Tibial nerve (tissue), 4 donors: ENCODE measurements around the gene B4GALNT1.

Source experiments
- EP300 ChIP-seq, 2 donors: sonication (generic); formaldehyde crosslinking; IDR thresholded peaks; one replicate each; pipeline ENCODE4 v1.6.1; 2017; ENCODE audit warnings: antibody characterized with exemption in 2 of 2, mild to moderate bottlenecking in 1 of 2
- POLR2A ChIP-seq, 2 donors: fragments of 450-650 bp; IDR thresholded peaks; one replicate each; pipeline ENCODE4 v1.6.1; 2017; ENCODE audit warnings: antibody characterized with exemption in 2 of 2, mild to moderate bottlenecking in 2 of 2, moderate library complexity in 2 of 2
- TF ChIP-seq, protein P1 (sequence below), 5 experiments: fragments of 200-600 bp in 3 of 5; fragments of 450-650 bp in 2 of 5; sonication (generic) in 3 of 5; IDR thresholded peaks; one replicate each; pipeline ENCODE4 v1.5.1; 2016 to 2019; ENCODE audit warnings: antibody characterized with exemption in 5 of 5, mild to moderate bottlenecking in 3 of 5, moderate library complexity in 2 of 5

DNA sequence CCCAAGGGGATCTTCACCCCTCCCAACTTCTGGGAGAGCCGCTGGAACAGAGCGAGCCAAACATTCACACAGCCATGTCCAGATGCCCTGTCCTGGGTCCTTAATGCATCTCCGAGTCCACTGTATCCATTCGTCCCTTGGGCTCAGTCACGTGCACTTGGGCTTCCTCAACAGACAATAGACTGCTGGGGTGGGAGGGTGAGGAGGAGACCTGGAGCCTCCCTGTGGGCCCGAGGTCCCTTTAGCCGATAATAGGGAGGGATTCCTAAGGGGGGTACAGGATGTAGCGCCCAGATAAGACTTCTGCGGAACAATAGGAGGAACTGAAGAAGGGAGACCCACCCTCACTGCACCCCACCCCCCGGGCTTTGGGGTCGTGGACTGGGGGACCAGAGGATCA is 15.1 kb downstream of the B4GALNT1 start:
- TF ChIP-seq POLR2A (IDR thresholded peaks at IDR 0.05) = no peak
- TF ChIP-seq, protein P1, sequence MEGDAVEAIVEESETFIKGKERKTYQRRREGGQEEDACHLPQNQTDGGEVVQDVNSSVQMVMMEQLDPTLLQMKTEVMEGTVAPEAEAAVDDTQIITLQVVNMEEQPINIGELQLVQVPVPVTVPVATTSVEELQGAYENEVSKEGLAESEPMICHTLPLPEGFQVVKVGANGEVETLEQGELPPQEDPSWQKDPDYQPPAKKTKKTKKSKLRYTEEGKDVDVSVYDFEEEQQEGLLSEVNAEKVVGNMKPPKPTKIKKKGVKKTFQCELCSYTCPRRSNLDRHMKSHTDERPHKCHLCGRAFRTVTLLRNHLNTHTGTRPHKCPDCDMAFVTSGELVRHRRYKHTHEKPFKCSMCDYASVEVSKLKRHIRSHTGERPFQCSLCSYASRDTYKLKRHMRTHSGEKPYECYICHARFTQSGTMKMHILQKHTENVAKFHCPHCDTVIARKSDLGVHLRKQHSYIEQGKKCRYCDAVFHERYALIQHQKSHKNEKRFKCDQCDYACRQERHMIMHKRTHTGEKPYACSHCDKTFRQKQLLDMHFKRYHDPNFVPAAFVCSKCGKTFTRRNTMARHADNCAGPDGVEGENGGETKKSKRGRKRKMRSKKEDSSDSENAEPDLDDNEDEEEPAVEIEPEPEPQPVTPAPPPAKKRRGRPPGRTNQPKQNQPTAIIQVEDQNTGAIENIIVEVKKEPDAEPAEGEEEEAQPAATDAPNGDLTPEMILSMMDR (IDR thresholded peaks at IDR 0.05) = no peak
- no peak for TF ChIP-seq EP300 (IDR thresholded peaks at IDR 0.05)
